Nephron progenitor cell (in vitro differentiated cells): Measurements from ENCODE around the gene CNNM1.
A peak's percentile ranks its signal among the peaks of the same experiment; 100 is the strongest.

Source experiments
- DNase-seq: peaks from one replicate; pipeline ENCODE4 v3.0.0; 2021
- H3K27ac Mint-ChIP-seq: 2 replicates; pipeline ENCODE4 v1.8.0; 2021; ENCODE audit warnings: mild to moderate bottlenecking, moderate library complexity, mixed read lengths
- H3K27me3 Mint-ChIP-seq: 2 replicates; pipeline ENCODE4 v1.8.0; 2021; ENCODE audit warnings: mild to moderate bottlenecking, low read depth, mixed read lengths; ENCODE audit not compliant: poor library complexity
- H3K36me3 Mint-ChIP-seq: 2 replicates; pipeline ENCODE4 v1.8.0; 2021; ENCODE audit warnings: low read depth, mixed read lengths
- H3K4me1 Mint-ChIP-seq: 2 replicates; pipeline ENCODE4 v1.8.0; 2021; ENCODE audit warnings: mixed read lengths
- H3K4me3 Mint-ChIP-seq: 2 replicates; pipeline ENCODE4 v1.8.0; 2021; ENCODE audit warnings: mild to moderate bottlenecking, moderate library complexity, mixed read lengths
- H3K9me3 Mint-ChIP-seq: 2 replicates; pipeline ENCODE4 v1.8.0; 2021; ENCODE audit warnings: mild to moderate bottlenecking, moderate library complexity, mixed read lengths
- TF ChIP-seq, protein P1 (sequence below): fragments of 200-600 bp; sonication (generic); IDR thresholded peaks from 2 replicates; pipeline ENCODE4 v1.5.0; 2021; ENCODE audit warnings: antibody characterized with exemption

The CNNM1 gene

DNA sequence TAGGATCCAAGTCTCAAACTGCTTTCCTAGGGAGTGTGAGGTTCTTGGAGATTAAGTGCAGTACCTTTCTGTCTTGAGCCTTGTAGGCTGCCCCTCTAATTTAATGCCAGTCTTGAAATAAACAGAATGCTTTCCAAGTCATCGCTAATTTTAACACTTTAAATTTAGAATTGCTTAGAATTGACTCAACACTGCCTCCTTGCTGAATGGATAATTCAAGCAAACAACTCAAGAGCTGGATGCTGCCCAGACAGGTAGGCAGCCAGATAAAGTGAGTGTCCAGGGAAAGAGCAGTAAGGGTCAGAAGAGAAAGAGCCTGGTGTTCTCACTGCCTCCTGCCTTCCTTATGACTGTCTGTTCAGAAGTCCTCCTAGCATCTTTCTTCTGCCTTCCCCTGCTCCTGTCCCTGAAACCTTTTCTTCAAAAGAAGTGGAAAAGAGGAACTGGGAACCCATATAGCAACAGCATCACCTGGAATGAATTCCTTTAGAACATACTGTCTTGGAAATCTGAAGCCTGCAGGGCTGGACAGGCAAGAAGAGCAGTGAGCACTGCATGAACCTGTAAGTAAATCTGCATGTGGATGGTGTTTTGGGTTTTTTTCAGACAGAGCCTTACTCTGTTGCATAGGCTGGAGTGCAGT, 104.3 kb downstream of the CNNM1 start:
- no peak for DNase-seq
- Mint-ChIP-seq H3K4me1 (peaks cover 31% of the 10 kb centered on the region), H3K27me3 (peaks cover 14% of the 10 kb centered on the region), H3K27ac (peak overlapping the region; percentile 34), H3K36me3 (peaks cover 1% of the 10 kb centered on the region), H3K9me3 (no peaks in the 10 kb centered on the region), H3K4me3 (no peak overlapping the region)
- TF ChIP-seq, protein P1, sequence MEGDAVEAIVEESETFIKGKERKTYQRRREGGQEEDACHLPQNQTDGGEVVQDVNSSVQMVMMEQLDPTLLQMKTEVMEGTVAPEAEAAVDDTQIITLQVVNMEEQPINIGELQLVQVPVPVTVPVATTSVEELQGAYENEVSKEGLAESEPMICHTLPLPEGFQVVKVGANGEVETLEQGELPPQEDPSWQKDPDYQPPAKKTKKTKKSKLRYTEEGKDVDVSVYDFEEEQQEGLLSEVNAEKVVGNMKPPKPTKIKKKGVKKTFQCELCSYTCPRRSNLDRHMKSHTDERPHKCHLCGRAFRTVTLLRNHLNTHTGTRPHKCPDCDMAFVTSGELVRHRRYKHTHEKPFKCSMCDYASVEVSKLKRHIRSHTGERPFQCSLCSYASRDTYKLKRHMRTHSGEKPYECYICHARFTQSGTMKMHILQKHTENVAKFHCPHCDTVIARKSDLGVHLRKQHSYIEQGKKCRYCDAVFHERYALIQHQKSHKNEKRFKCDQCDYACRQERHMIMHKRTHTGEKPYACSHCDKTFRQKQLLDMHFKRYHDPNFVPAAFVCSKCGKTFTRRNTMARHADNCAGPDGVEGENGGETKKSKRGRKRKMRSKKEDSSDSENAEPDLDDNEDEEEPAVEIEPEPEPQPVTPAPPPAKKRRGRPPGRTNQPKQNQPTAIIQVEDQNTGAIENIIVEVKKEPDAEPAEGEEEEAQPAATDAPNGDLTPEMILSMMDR = no peak

DNA sequence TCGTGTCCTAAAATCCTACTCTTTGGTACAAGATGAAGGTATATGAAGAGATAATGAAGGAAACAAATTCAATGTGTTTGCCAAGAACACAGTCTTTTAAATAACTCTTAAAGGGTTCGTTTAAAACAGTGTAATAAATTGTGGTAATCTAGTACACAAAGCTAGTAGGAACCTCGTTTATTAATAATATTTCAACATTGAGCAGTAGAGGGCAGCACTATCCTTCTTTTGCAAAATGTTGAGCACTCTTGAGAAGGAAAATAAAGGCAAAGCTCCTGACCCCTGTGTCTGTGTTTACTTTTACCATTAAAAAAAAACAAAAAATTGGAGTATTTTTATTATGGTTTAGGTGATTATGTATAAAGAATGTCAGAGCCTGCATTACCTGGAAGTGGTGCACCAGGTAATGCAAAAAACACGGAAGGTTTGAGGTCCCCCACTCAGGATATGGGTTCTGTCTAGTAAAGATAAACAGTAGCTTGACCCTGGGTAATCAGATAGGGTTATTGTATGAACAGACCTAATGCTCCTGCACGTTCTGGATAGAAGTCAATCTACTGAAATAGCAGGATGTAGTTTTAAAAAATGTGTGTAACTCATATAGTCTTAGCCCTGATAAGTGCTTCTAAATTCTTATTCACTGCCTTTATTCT, 107.0 kb downstream of the CNNM1 start:
- Mint-ChIP-seq H3K4me3 (no peak overlapping the region), H3K4me1 (peaks cover 11% of the 10 kb centered on the region), H3K36me3 (peaks cover 5% of the 10 kb centered on the region), H3K27ac (no peak overlapping the region), H3K27me3 (peaks cover 9% of the 10 kb centered on the region), H3K9me3 (no peaks in the 10 kb centered on the region)
- DNase-seq = peak; percentile 12
- TF ChIP-seq, protein P1 = peak; percentile 60

DNA sequence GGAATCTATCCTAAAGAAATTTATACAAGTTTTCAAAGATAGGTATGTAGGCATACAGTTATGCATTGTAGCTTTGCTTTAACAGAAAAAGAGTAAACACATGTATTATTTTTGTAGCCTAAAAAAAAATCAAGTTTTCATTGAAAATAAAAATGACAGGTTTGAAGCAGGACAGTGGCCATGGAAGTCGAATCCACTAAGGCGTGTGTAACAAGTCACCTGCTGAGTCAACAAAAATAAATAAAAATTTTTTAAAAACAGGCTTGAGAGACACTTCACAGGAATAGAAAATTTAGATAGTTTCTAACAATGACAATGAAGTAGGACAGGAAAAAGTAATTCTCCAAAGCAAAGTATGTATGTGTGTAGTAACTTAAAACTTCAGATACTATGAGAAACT, 109.7 kb downstream of the CNNM1 start:
- Mint-ChIP-seq H3K9me3 (no peaks in the 10 kb centered on the region), H3K4me3 (no peak overlapping the region), H3K36me3 (peaks cover 5% of the 10 kb centered on the region), H3K27ac (no peak overlapping the region), H3K4me1 (peaks cover 5% of the 10 kb centered on the region), H3K27me3 (peaks cover 18% of the 10 kb centered on the region)
- TF ChIP-seq, protein P1 = no peak
- no peak for DNase-seq

DNA sequence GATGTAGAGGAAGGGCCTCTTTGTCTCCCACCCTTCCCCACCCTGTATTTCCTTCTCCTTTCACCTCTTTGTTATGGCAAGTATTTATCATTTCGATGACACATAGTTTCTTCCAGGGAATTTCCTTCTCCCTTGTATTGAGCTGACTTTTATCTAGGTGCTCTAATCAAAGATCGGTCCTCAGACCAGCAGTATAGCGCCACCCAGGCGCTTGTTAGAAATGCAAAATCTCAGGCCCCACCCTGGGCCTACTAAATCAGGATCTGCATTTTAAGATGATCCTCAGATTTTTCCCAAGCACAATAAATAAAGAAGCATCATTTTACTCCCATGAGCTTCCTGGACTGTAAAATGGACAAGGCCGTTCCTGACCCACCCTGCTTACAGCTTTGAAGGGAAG, 113.2 kb downstream of the CNNM1 start:
- TF ChIP-seq, protein P1 = no peak
- no peak overlapping the region for H3K4me3 Mint-ChIP-seq
- DNase-seq = no peak
- H3K9me3 Mint-ChIP-seq = no peaks in the 10 kb centered on the region
- peaks cover 42% of the 10 kb centered on the region for H3K27me3 Mint-ChIP-seq
- peaks cover 5% of the 10 kb centered on the region for H3K36me3 Mint-ChIP-seq
- H3K4me1 Mint-ChIP-seq = peaks cover 19% of the 10 kb centered on the region
- H3K27ac Mint-ChIP-seq = peak overlapping the region; percentile 21

DNA sequence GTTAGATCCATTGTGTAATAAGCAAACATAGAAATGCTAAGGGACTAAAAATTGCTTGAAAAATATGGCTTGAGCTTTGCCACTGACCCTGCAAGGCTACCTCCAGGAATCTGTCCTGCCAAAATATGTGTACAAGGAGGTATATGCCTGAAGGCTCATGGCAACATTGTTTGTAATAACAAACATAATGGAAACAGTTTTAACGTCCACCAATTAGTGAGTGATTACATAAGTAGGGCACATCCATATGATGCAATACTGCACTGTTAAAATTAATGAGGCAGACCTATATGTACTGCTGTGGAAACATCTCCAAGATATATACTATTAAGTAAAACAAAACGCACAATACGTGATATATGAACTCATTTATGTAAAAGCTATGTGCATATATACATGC, 114.3 kb downstream of the CNNM1 start:
- Mint-ChIP-seq H3K4me3 (no peak overlapping the region), H3K27ac (no peak overlapping the region), H3K9me3 (no peaks in the 10 kb centered on the region), H3K4me1 (peaks cover 20% of the 10 kb centered on the region), H3K36me3 (peaks cover 4% of the 10 kb centered on the region), H3K27me3 (peaks cover 51% of the 10 kb centered on the region)
- TF ChIP-seq, protein P1 = no peak
- no peak for DNase-seq
